K562 (cell line): ENCODE data around the gene HOXB5. TPM values are rescaled to one million over a fixed set of nuclear protein-coding genes. Genes with fewer than 3 reads are reported as not detected.
A peak's percentile ranks its signal among the peaks of the same experiment; 100 is the strongest.

Source experiments
- CCAR2 ChIP-seq: fragments of 200-400 bp; formaldehyde crosslinking; IDR thresholded peaks from 2 replicates; pipeline ENCODE4 v1.6.1; 2017; ENCODE audit warnings: mild to moderate bottlenecking, low read depth, low read length
- HNRNPK ChIP-seq: fragments of 200-400 bp; formaldehyde crosslinking; IDR thresholded peaks from one replicate; pipeline ENCODE4 v1.6.1; 2018; ENCODE audit warnings: mild to moderate bottlenecking, low read depth, low read length; ENCODE audit not compliant: poor library complexity, severe bottlenecking
- LCOR ChIP-seq: sonication (generic); formaldehyde crosslinking; IDR thresholded peaks from 2 replicates; pipeline ENCODE4 v1.8.0; 2022; ENCODE audit warnings: mild to moderate bottlenecking, missing genetic modification reagents
- MTA3 ChIP-seq: fragments of 450-650 bp; formaldehyde crosslinking; IDR thresholded peaks from 2 replicates; pipeline ENCODE4 v1.6.1; 2017; ENCODE audit warnings: mild to moderate bottlenecking, borderline replicate concordance
- NFIX ChIP-seq: fragments of 250-450 bp; sonication (Bioruptor Pico); IDR thresholded peaks from 2 replicates; pipeline ENCODE4 v1.4.0; 2020; ENCODE audit warnings: low read depth, mild to moderate bottlenecking, moderate library complexity
- RBM17 ChIP-seq: fragments of 200-400 bp; formaldehyde crosslinking; IDR thresholded peaks from 2 replicates; pipeline ENCODE4 v1.6.1; 2017; ENCODE audit warnings: low read depth, mild to moderate bottlenecking, low read length, borderline replicate concordance
- RFX7 ChIP-seq: fragments of 250-450 bp; sonication (Bioruptor Pico); IDR thresholded peaks from 2 replicates; pipeline ENCODE4 v1.5.1; 2021; ENCODE audit warnings: mild to moderate bottlenecking
- STAG1 ChIP-seq: sonication (generic); formaldehyde crosslinking; IDR thresholded peaks from 2 replicates; pipeline ENCODE4 v1.5.0; 2020; ENCODE audit warnings: missing genetic modification reagents, borderline replicate concordance
- TEAD4 ChIP-seq, 2 experiments: sonication (generic) in 1 of 2; formaldehyde crosslinking in 1 of 2; IDR thresholded peaks; 2 replicates each; pipeline versions ENCODE4 v1.6.1 to v1.8.0; 2012 to 2022; ENCODE audit warnings: borderline replicate concordance in 1 of 2, inconsistent platforms in 1 of 2, low read length in 1 of 2, mild to moderate bottlenecking in 1 of 2, missing genetic modification reagents in 1 of 2
- XRCC5 ChIP-seq: fragments of 200-400 bp; formaldehyde crosslinking; IDR thresholded peaks from 2 replicates; pipeline ENCODE4 v1.6.1; 2017; ENCODE audit warnings: low read depth, mild to moderate bottlenecking, low read length
- ZBED1 ChIP-seq: IDR thresholded peaks from 2 replicates; pipeline ENCODE4 v1.6.1; 2014
- ZNF3 ChIP-seq: fragments of 250-450 bp; sonication (Bioruptor Pico); IDR thresholded peaks from 2 replicates; pipeline ENCODE4 v1.5.0; 2021; ENCODE audit warnings: mild to moderate bottlenecking, moderate library complexity
- ZNF507 ChIP-seq: conservative IDR thresholded peaks from 2 replicates; pipeline ENCODE4 v1.6.1; 2017; ENCODE audit warnings: missing genetic modification characterization, missing compliant biosample characterization
- ZNF76 ChIP-seq: fragments of 250-450 bp; sonication (Bioruptor Pico); IDR thresholded peaks from 2 replicates; pipeline ENCODE4 v1.4.0; 2020; ENCODE audit warnings: mild to moderate bottlenecking, moderate library complexity, borderline replicate concordance
- polyA plus RNA-seq, 8 experiments: library from polyadenylated mRNA; depleted of rRNA in 4 of 8; stranded (reverse) in 5 of 8; unstranded in 3 of 8; fragments of >200 nt; fragmentation: Nextera tagmentation in 2 of 8; fragmentation: Illumina TruSeq in 1 of 8; extraction: Ambion mirVana in 2 of 8; extraction: Trizol in 1 of 8; gene quantifications; 2 replicates each; pipeline versions ENCODE4 v1.2.1 to v1.2.3, GENCODE V29; 2011 to 2014; ENCODE audit warnings: inconsistent platforms in 1 of 8, missing spikeins in 1 of 8
- total RNA-seq, 7 experiments: library from RNA; depleted of rRNA in 6 of 7; stranded (reverse); fragments of >200 nt in 6 of 7; fragmentation: Illumina TruSeq in 2 of 7; extraction: Trizol in 2 of 7; gene quantifications; 2 replicates each; pipeline versions ENCODE4 v1.2.1 to v1.2.3, GENCODE V29; 2011 to 2021; ENCODE audit warnings: low replicate concordance in 1 of 7
- TF ChIP-seq, protein P1 (sequence below): sonication (generic); formaldehyde crosslinking; IDR thresholded peaks from 2 replicates; pipeline ENCODE4 v1.8.0; 2022; ENCODE audit warnings: mild to moderate bottlenecking, missing genetic modification reagents
- TF ChIP-seq, protein P2 (sequence below): fragments of 450-650 bp; conservative IDR thresholded peaks from 2 replicates; pipeline ENCODE4 v1.6.1; 2016; ENCODE audit warnings: missing genetic modification characterization, low read depth, mild to moderate bottlenecking, control low read depth, missing compliant biosample characterization
- TF ChIP-seq, protein P3 (sequence below): fragments of 450-650 bp; IDR thresholded peaks from 2 replicates; pipeline ENCODE4 v1.6.1; 2014; ENCODE audit warnings: low read depth, mild to moderate bottlenecking, moderate library complexity, borderline replicate concordance
- TF ChIP-seq, protein P4 (sequence below), 2 experiments: fragments of 450-650 bp in 1 of 2; sonication (generic) in 1 of 2; formaldehyde crosslinking; conservative IDR thresholded peaks; 2 replicates each; pipeline versions ENCODE4 v1.4.0 to v1.8.1; 2020 to 2022; ENCODE audit warnings: mild to moderate bottlenecking in 1 of 2, missing genetic modification reagents in 1 of 2
- TF ChIP-seq, protein P5 (sequence below): fragments of 250-450 bp; sonication (Bioruptor Pico); IDR thresholded peaks from 2 replicates; pipeline ENCODE4 v1.5.0; 2021
- TF ChIP-seq, protein P6 (sequence below): fragments of 250-450 bp; sonication (Bioruptor Pico); IDR thresholded peaks from 2 replicates; pipeline ENCODE4 v1.8.0; 2022; ENCODE audit warnings: inconsistent platforms

The HOXB5 gene
- total and polyA plus RNA-seq, 9 of the 15 experiments (the other 6 are each of a cell fraction or from before 2014, with no cell fraction given): 0.24 to 2.7 (median 0.65) TPM

DNA sequence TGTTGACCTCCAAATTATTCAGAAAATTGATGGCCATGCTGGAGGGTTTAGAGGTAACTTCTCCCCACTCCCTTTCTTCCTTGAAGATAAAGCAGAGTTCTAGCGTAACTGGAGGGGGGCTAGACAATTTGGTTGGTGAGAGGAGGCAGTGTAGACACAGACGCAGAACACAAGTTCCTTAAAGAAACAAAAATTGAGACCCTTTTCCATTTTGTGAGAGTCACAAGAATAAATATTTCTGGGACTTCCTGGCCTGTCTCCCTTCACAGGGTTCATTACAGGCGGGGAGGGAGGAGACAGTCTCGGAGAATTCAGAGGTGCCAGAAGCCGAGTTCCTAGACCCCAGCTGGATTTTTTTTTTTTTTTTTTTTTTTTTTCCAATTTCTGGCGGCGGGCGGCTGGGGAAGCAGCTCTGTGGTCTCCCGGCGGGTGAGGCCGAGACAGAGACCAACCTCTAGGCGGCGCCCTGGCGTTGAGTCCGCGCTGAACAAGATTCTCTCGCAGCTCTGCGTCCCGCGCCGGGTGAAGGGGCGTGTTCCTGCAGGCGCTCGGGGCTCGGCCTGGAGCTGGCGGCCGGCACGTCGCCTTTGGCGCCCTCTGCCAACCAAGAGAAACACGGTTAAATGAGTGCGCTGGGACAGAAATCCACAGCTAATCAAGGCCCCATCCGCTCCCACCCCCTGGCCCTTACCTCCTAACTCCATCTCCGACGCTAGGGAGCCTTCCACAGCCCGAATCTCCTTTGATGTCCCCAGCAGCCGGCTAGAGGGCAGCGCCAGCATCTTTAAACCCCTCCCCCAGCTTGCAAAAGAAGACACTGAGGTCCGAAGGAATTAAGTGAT, 42.8 kb upstream of the HOXB5 start (continued):
- peak; percentile 15; the same call in 1 of the 2 replicates for TF ChIP-seq TEAD4 (IDR thresholded peaks at IDR 0.05; ENCODE audit: low read length)
- no peak for TF ChIP-seq TEAD4 (CRISPR knock-in tag; IDR thresholded peaks at IDR 0.05; ENCODE audit: borderline replicate concordance)
- TF ChIP-seq STAG1 (CRISPR knock-in tag): no peak
- TF ChIP-seq, protein P1, sequence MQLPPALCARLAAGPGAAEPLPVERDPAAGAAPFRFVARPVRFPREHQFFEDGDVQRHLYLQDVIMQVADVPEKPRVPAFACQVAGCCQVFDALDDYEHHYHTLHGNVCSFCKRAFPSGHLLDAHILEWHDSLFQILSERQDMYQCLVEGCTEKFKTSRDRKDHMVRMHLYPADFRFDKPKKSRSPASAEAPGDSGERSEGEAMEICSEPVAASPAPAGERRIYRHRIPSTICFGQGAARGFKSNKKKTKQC (CRISPR knock-in tag): 0 out of 2 replicates have a peak, but pooled peaks have one; percentile 31
- TF ChIP-seq RFX7: no peak
- TF ChIP-seq MTA3: 0 out of 2 replicates have a peak, but pooled peaks have one; percentile 59
- TF ChIP-seq CCAR2: no peak
- no peak for TF ChIP-seq ZNF507 (tag)
- no peak for TF ChIP-seq XRCC5
- TF ChIP-seq, protein P2, sequence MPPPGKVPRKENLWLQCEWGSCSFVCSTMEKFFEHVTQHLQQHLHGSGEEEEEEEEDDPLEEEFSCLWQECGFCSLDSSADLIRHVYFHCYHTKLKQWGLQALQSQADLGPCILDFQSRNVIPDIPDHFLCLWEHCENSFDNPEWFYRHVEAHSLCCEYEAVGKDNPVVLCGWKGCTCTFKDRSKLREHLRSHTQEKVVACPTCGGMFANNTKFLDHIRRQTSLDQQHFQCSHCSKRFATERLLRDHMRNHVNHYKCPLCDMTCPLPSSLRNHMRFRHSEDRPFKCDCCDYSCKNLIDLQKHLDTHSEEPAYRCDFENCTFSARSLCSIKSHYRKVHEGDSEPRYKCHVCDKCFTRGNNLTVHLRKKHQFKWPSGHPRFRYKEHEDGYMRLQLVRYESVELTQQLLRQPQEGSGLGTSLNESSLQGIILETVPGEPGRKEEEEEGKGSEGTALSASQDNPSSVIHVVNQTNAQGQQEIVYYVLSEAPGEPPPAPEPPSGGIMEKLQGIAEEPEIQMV: no peak
- TF ChIP-seq ZBED1: no peak
- TF ChIP-seq, protein P3, sequence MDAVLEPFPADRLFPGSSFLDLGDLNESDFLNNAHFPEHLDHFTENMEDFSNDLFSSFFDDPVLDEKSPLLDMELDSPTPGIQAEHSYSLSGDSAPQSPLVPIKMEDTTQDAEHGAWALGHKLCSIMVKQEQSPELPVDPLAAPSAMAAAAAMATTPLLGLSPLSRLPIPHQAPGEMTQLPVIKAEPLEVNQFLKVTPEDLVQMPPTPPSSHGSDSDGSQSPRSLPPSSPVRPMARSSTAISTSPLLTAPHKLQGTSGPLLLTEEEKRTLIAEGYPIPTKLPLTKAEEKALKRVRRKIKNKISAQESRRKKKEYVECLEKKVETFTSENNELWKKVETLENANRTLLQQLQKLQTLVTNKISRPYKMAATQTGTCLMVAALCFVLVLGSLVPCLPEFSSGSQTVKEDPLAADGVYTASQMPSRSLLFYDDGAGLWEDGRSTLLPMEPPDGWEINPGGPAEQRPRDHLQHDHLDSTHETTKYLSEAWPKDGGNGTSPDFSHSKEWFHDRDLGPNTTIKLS: 0 out of 2 replicates have a peak, but pooled peaks have one; percentile 34
- TF ChIP-seq, protein P4, sequence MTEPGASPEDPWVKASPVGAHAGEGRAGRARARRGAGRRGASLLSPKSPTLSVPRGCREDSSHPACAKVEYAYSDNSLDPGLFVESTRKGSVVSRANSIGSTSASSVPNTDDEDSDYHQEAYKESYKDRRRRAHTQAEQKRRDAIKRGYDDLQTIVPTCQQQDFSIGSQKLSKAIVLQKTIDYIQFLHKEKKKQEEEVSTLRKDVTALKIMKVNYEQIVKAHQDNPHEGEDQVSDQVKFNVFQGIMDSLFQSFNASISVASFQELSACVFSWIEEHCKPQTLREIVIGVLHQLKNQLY (CRISPR knock-in tag; conservative IDR thresholded peaks at IDR 0.05): no peak
- no peak for TF ChIP-seq ZNF3 (CRISPR knock-in tag)
- TF ChIP-seq, protein P5, sequence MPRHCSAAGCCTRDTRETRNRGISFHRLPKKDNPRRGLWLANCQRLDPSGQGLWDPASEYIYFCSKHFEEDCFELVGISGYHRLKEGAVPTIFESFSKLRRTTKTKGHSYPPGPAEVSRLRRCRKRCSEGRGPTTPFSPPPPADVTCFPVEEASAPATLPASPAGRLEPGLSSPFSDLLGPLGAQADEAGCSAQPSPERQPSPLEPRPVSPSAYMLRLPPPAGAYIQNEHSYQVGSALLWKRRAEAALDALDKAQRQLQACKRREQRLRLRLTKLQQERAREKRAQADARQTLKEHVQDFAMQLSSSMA (CRISPR knock-in tag): no peak
- TF ChIP-seq RBM17: no peak
- no peak for TF ChIP-seq ZNF76
- TF ChIP-seq NFIX (CRISPR knock-in tag): no peak
- TF ChIP-seq, protein P6, sequence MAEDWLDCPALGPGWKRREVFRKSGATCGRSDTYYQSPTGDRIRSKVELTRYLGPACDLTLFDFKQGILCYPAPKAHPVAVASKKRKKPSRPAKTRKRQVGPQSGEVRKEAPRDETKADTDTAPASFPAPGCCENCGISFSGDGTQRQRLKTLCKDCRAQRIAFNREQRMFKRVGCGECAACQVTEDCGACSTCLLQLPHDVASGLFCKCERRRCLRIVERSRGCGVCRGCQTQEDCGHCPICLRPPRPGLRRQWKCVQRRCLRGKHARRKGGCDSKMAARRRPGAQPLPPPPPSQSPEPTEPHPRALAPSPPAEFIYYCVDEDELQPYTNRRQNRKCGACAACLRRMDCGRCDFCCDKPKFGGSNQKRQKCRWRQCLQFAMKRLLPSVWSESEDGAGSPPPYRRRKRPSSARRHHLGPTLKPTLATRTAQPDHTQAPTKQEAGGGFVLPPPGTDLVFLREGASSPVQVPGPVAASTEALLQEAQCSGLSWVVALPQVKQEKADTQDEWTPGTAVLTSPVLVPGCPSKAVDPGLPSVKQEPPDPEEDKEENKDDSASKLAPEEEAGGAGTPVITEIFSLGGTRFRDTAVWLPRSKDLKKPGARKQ (CRISPR knock-in tag): no peak
- TF ChIP-seq HNRNPK: no peak
- 0 out of 2 replicates have a peak, but pooled peaks have one; percentile 37 for TF ChIP-seq LCOR (CRISPR knock-in tag)
